EL (cell line): ENCODE measurements around the gene SIRT2.
A peak's percentile ranks its signal among the peaks of the same experiment; 100 is the strongest.
"Not testable (repeated sequence)": the region's sequence is repeated elsewhere in the genome, so short reads cannot be mapped to it uniquely, and the experiment has no call there.

ENCODE experiments used
- DNase-seq: peaks from one replicate; pipeline ENCODE4 v3.0.0-alpha.2; 2016

SIRT2 gene

DNA sequence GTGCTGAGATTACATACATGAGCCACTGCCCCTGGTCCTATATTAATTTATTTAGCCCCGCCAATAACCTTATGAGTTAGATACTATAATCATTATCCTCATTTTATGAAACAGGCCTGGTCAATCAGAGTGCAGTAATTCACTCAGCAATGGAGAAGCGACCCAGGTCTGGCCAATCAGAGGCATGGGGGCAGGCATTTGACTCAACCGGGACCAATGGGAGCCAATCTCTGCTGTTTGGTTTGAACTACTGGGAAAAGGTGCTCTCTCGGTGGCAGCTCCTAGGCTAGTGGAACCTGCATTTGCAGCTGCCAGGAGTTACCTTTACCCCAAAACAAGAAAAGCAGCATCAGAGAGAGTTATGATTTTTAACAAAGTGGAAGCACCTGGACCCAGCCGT is 6.6 kb downstream of the SIRT2 start:
- DNase-seq = no peak

DNA sequence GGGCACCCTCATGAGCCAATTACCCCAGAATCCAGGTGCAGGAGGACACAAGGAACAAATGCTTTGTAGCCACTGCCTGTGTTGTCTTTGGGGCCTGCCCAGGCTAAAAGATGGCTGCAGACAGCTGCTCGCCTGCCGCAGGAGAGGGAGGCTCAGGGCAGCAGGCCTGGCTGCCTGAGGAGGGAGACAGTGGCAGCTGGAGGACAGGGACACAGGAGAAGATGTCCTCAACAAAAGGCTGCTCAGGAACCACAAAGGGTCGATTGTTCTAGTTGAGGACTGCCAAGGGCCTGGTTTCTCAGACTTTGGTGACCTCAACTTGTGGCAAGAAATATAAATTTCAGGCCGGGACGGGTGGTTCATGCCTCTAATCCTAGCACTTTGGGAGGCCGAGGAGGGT is 7.6 kb downstream of the SIRT2 start:
- DNase-seq = no peak

DNA sequence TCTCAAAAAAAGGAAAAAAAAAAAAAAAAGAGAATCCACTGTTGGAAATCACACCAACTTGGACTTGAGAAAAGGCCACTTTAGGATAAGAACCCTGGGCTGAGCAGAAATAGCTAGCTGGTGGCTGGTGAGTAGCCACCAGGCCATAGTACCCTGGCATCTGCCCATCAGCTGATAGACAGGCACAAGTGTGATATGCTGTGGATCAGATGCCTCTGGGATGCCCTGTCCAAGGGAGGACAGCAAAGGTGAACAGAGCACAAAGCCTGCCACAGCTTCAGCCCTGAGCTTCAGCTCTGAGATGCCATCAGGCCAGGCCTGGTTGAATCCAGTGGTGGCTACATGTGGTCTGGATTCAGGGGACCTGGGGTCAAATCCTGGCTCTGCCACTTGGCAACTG is 8.7 kb downstream of the SIRT2 start:
- DNase-seq = no peak

DNA sequence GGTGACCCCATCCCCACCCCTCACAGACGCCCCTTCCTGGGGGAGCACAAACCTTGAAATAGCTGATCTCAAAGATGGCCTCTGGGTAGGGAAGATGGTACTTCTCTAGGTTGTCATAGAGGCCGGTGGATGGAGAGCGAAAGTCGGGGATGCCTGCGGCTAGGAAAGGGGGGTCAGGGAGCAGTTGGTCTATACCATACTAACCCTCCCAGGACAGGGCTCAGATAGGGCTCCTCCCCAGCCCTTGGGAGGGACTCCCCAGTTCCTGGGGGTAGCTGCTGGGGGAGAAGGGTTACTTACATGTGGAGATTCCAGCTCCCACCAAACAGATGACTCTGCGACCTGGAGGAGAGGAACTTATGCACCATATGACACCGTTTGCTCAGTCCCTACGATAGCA is 9.6 kb downstream of the SIRT2 start:
- no peak for DNase-seq

DNA sequence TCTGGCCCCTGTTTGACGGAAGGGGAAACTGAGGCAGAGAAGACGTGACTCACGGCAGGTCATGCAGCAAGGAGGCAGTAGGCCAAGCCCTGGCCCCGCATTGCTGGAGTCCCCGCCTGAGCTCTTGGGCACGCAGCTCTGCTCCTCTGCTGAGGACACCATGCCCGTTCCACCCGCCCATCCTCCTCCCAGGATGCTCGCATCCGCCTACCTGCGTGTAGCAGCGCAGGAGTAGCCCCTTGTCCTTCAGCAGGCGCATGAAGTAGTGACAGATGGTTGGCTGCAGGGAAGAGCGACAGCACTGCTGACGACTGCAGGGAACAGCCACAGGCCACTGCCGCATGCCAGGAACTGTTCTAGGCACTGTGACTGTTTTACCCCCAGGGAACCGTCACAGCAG is 10.5 kb downstream of the SIRT2 start:
- DNase-seq = no peak

DNA sequence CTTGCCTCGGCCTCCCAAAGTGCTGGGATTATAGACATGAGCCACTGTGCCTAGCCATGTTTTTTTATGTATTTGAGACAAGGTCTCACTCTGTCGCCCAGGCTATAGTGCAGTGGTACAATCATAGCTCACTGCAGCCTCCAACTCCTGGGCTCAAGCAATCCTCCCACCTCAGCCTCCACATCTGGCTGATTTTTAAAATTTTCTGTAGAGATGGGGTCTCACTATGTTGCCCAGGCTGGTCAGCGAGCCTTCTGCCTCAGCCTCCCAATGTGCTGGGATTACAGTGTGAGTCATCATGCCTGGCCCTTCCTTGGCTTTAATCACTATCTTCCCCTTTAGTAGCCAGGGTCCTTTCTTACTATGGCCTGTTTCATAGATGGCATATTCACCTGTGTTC is 14.7 kb downstream of the SIRT2 start:
- not testable (repeated sequence) for DNase-seq

DNA sequence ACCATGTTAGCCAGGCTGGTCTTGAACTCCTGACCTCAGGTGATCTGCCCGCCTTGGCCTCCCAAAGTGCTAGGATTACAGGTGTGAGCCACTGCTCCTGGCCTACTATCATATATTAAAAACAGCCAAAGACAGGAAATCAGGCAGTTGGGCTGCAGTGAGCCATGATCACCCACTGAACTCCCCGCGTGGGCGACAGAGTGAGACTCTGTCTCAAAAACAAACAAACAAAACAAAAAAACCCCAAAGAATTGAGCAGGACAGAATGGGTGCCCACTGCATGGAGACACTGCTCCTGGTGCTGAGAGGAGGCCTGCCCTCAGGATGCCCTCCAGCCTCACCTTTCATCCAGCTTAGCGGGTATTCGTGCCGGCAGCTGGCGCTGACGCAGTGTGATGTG is 16.1 kb downstream of the SIRT2 start:
- DNase-seq = no peak

DNA sequence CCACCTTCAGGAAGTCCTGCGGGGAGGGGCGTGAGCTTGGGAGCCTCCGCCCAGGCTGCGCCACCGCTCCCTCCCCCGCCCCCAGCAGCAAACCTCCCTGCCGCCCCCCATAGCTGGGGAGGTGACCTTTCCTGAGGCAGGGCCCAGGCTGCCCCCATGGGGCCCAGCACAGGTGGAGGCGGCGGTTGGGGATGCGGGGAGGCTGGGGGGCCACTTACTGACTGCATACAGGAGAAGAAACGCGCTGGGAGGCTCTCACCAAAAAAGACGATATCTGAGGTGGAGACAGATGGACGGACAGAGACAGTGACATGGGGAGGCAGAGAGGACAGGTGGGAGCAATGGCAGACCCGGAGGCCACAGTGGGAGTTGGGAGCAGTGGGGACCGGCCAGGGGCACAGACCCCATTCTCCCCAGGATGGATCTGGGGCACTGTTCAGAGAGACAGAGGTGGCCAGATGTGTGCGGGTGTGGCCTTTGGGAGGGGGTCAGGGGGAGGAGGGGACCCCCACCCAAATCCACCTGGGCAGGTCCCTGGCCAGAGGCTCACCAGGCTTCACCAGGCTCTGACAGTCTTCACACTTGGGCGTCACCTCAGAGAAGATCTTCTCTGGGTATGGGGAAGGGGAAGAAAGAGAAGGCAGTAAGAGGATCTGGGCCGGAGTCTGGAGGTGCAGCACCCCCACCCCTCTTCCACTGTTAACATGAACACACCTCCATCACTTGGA is 18.4 kb downstream of the SIRT2 start:
- no peak for DNase-seq

DNA sequence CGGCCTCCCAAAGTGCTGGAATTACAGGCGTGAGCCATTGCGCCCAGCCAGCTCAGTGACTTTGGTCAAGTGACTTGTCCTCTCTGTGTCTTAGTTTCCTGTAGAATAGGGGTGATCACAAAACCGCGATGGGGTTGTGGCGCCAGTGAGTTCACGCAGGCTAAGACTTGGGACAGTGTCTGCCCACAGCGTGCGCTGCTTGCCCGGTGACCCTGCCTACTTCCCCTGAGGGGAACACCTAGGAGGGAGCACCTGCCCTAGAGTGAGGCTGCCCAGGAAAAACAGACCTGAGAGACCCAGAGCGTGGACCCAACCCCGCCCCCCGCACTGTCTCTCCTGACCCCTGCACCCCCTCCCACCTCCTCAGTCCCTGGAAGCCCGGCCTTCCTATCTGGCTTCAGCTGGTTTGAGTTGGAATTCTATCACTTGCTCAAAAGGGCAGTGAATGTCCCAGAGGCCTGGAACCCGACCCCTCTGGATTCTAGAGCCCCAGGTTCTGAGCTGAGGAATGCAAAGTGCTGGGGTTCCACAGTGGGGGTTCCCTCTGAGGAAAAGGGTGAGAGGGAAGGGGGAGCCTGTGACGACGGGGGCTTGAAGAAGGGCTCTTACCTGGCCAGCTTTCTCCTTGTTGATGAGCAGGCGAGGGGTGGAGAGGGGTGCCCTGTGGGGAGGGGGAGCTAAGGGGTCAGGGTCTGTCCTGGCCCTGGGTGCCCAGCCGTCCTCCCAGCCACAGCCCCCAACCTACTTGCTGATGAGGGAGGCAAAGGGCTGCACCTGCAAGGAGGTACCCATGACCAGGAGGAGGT is 19.1 kb downstream of the SIRT2 start:
- no peak for DNase-seq

DNA sequence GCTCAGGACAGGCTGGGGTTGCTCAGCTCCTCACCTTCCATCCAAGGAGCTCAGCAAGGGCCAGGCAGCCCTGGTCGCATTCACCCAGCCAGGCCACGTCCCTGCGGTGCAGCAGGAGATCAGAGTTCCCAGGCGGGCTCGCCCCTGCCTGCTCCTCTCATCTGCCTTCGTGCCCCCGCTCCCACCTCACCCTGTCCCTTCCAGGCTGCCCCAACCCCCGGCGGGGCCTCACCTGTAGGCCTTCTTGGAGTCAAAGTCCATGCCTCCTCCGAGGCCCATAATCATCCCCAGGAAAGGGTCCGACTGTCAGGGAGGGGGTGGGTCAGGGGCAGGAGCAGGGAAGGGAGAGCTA is 20.0 kb downstream of the SIRT2 start:
- DNase-seq = no peak

DNA sequence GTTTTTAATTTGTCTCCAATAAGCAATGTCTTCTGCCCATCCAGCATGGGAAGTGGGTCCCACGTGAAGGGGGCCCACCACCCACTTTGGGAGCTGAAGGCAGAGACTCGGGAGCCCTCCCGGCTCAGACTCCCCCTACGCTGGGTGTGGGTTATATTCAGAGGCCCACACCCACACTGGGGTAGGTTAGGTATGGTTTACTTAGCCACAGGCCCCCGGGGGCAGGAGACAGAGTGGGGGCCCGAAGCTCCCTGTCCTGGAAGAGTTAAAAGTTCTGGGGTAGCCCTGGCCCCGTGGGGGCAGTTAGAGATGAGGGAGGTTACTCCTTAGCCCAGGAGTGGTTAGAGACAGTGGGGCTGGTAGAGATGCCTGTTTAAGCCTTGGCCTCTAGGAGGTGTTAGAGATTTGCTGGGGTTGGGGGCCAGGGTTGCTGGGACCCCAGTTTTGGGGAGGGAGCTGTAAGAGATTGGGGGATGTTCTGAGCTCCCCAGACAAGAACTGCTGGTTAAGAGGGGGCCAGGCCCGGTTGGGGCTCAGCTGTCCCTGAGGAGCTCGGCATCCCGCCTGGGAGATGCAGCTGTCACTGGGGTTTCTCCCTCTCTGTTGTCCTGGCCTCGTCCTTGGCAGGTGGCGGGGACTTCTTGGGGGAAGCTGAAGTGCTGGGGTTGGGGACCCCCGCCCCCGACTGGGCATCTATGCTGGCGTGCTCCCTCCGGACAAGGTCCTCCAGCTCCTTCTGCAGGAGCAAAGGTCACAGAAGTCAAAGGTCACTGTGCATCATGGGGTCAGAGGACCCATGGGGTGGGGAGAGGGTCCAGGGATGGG is 20.6 kb downstream of the SIRT2 start:
- no peak for DNase-seq

DNA sequence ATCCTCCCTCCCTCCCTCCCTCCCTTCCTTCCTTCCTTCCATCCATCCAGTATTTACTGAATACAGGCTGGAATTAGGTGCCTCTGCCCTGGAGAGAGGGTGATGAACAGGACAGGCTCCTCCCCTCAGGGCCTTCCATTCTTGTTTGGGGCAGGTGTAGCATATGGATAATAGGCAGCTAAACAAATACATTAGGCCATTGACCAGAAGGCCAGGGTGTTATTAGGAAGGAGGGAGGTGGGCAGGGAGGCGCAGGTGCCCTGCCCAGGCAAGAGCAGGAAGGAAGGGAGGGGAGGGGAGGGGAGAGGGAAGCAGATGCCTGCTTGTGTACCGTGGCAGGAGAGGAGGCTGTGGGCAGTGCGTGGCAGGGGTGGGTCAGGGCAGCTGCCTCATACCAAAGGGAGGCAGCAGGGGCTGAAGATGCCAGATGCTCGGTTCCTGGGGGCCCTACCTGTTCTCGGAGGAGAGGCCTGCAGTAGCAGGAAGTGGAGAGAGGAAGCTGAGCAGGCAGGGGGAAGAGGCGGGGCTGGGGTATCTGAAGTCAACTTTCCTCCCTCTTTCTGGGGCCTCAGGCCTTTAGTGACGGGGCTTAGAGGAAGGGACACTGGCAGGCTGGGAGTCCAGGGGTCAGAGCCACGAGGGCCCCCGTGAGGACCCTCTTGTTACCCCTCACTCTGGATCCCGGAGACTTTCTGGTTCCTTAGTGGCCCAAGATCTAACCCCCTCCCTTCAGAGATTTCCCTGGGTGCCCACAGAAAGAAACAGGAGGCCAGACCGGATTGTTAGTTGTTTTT is 21.4 kb downstream of the SIRT2 start, which contains the start of gene RINL:
Gene RINL, minus strand, starts transcription at position 495 of the 794 bp plus-strand sequence. CDS start 1,533 bp downstream, outside the sequence.
- no peak for DNase-seq

DNA sequence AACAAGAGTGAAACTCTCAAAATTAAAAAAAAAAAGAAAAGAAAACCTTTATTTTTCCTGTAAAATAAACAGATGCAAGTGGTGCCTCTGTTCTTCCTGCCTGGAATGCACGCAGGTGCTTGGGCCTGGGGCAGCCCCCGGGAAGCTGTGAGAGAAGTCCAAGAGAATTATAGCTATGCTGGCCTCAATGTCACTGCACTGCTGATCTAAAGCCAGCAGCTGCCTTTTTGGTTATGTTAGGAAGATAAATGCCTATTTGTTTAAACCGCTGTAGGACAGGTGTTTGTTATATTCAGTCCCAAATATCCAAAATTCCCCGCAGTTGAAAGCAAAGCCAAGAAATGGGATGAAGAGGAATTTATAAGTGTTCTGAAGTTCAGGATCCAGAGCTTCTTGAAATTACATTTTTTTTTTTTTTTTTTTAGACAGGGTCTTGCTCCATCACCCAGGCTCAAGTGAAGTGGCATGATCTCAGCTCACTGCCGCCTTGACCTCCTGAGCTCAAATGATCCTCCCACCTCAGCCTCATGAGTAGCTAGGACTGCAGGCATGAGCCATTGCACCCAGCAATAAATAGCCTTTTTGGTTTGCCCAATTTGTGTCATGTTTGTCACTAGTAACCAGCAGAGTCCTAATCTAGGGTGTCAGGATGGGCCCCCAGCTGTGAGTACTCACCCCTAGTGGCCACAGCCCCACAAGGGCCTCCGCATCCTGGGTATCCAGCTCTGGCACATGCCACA is 23.6 kb downstream of the SIRT2 start:
- DNase-seq = no peak

DNA sequence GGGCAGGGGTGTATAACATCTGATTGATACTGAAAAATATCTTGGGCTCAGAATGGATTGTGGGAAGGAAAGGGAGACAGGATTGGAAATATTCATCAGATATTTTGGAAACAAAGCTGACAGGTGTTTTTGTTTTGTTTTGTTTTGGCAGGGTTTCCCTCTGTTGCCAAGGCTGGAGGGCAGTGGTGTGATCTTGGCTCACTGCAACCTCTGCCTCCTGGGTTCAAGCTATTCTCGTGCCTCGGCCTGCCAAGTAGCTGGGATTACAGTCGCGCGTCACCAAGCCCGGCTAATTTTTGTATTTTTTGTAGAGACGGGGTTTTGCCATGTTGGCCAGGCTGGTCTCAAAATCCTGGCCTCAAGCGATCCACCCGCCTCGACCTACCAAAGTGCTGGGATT is 26.0 kb downstream of the SIRT2 start:
- DNase-seq = not testable (repeated sequence)

DNA sequence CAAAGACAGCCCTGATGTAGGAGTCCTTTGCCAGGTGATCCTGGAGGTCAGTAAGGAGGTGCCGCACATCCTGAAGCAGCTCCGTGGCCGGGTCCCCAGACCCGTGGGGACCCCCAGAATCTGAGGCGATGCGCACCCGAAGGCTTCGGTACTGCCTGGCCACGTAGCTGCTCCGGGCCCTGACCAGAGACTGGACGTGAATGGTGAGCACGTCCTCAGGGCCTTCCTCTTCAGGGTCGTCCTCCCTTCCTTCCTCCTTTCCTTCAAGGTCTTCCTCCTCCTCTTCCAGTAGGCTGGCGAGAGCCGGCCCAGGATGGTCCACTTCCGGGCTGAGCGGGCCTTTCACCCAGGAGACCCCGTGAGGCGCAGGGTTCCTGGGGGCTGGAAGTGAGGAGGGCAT is 28.8 kb downstream of the SIRT2 start:
- DNase-seq = no peak

DNA sequence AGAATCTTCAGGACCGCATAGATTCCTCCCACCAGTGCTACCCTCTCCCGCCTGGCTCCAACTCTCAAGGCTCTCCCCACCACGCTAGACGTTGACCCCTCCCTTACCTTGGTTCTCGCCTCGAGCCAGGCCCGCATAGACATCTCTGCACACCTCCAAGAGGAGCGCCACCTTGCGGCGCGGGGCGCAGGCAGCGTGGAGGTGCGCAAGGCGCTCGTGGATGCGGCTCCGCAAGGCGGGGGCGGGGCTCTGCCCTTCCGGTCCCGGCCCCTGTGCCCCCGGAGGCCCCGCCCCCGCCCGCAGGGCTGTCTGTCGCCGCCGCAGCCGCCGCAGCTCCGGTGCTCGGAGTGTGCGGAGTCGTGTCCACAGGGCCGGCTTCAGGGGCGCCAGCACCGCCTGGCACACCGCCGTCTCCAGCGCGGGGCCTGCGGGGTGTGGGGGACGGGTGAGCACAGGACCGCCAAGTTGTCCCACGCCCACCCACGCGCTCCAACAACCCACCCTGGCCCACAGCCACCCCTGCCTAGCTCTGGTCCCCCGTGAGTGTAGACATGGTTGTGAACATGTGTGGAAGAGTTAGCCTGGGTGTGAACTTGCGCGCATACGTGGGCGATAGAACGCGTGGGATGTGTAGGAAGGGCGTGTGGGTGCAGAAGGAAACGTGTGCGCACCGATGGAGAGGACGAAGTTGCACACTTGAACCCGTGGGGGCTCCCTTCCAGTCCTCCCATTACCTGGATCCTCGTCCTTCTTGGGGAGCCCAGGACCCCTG is 29.4 kb downstream of the SIRT2 start:
- peak; percentile 77 for DNase-seq

DNA sequence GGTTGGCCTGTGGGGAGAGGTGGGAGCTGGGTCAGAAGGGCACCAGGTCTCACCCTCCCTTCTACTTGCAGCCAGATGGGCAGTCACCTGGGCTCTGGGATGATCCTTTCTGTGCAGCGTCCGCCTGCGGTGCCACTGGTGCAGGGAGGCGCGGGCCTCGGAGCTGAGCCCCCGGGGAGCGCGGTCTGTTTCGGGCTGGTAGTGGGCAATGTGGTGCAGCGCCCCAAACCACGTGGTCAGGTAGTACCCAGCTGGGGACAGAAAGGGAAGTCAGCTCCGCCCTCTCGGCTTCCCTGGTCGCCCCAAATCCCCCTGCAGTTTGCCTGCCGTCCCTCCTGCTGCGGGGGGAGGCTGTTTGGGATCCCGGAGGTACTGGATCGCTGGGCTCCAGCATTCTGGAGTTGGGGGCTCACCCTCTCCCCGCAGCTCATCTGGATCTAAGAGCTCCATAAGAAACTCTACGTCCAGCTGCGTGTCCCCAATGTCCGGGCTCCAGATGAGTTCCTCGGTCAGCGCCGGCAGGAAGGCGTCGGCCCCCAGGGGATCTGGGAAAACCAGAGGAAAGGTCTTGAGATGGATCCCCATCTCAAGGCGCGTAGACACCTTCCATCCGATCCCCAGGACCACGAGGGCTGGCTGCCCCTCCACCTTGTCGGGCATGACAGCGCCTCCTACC is 30.1 kb downstream of the SIRT2 start:
- no peak for DNase-seq

DNA sequence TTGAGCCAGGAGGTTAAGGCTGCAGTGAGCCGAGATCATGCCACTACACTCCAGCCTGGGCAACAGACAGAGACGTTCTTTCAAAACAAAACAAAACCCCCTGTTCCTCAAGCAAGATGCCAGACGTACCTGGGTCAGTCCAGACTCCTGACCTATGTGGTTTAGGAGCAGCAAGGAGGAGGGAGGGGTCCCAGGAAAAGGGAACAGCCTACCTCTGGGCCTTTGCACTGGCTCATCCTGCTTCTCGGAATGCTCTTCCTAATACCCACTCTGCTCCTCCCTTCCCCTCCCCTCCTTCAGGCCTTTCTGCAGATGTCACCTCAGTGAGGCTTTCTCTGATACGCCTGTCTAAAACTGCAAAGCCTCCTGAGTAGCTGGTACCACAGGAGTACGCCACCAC is 30.9 kb downstream of the SIRT2 start:
- no peak for DNase-seq

DNA sequence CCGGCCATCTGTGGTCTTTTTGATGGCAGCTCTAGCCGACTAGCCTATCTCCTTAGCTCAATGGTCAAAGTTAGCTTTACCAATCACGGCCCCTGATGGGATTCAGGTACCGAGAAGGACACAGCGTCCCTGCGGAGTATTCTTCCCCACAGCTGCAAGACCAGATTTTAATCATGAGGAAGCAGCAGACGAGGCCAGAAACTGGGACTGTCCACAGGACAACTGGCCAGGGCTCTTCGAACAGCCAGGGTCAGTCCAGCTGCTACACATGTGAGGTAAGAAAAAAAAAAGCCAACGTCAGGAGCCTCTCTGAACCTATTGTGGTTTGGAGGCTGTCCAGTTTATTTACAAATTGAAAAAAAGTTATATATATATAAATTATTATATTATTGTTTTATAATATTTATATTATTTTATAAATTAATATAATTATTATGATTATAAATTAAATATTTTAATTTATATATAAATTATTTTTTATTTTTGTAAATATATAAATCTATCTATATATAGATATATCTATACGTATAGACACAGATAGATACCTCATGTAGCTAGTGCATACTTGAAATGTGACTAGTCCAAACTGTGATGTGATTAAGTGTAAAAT is 32.1 kb downstream of the SIRT2 start:
- DNase-seq = no peak
